ENCODE results near the gene PRRT4.

Gene PRRT4

GRCh38 chr7:128363261-128363721 lies 1.8 kb upstream of the PRRT4 start:
- H3K36me3 ChIP-seq (ENCODE audit: insufficient read depth, low read length), result no peaks in the 10 kb centered on the region
- H3K27me3 ChIP-seq (ENCODE audit: insufficient read depth, low read length), result peaks cover 14% of the 10 kb centered on the region; the same call in 1 of the 2 replicates
- TF ChIP-seq EZH2 (IDR thresholded peaks at IDR 0.05; ENCODE audit: borderline replicate concordance, low read length) (0 out of 2 replicates have a peak, but pooled peaks have one; percentile 52), CTCF (IDR thresholded peaks at IDR 0.05; ENCODE audit: low read length) (no peak)
- H2AFZ ChIP-seq (ENCODE audit: low read length), result no peak overlapping the region
- no peaks in the 10 kb centered on the region for H4K20me1 ChIP-seq (ENCODE audit: insufficient read depth, low read length)
- H3K9me2 ChIP-seq (ENCODE audit: low read depth, low read length), result no peaks in the 10 kb centered on the region
- H3F3A ChIP-seq (ENCODE audit: insufficient read depth, low read length), result no peaks in the 10 kb centered on the region
- H3K79me2 ChIP-seq (ENCODE audit: insufficient read depth, low read length), result no peaks in the 10 kb centered on the region
- no peaks in the 10 kb centered on the region for H3K9me3 ChIP-seq (ENCODE audit: low read length)
- no peak overlapping the region for H3K27ac ChIP-seq (ENCODE audit: low read depth, low read length, poor library complexity, severe bottlenecking)
- H3K4me1 ChIP-seq (ENCODE audit: insufficient read depth, low read length, severe bottlenecking), result peaks cover 7% of the 10 kb centered on the region
- no peak overlapping the region for H3K4me2 ChIP-seq (ENCODE audit: low read length)
- H3K9ac ChIP-seq (ENCODE audit: low read length), result no peak overlapping the region
- H3K4me3 ChIP-seq (ENCODE audit: low read depth, low read length, poor library complexity, severe bottlenecking), result no peak overlapping the region

- TF ChIP-seq EZH2 (IDR thresholded peaks at IDR 0.05; ENCODE audit: borderline replicate concordance, low read length) (no peak), CTCF (IDR thresholded peaks at IDR 0.05; ENCODE audit: low read length) (no peak)
- Histone ChIP-seq H3F3A (ENCODE audit: insufficient read depth, low read length) (no peaks in the 10 kb centered on the region), H3K36me3 (ENCODE audit: insufficient read depth, low read length) (no peaks in the 10 kb centered on the region), H3K4me2 (ENCODE audit: low read length) (no peak overlapping the region), H3K27me3 (ENCODE audit: insufficient read depth, low read length) (peaks cover 14% of the 10 kb centered on the region; the same call in 1 of the 2 replicates), H2AFZ (ENCODE audit: low read length) (no peak overlapping the region), H3K9ac (ENCODE audit: low read length) (no peak overlapping the region), H3K9me2 (ENCODE audit: low read depth, low read length) (no peaks in the 10 kb centered on the region), H3K79me2 (ENCODE audit: insufficient read depth, low read length) (no peaks in the 10 kb centered on the region), H3K27ac (ENCODE audit: low read depth, low read length, poor library complexity, severe bottlenecking) (no peak overlapping the region), H3K9me3 (ENCODE audit: low read length) (no peaks in the 10 kb centered on the region), H4K20me1 (ENCODE audit: insufficient read depth, low read length) (no peaks in the 10 kb centered on the region), H3K4me3 (ENCODE audit: low read depth, low read length, poor library complexity, severe bottlenecking) (no peak overlapping the region), H3K4me1 (ENCODE audit: insufficient read depth, low read length, severe bottlenecking) (peaks cover 7% of the 10 kb centered on the region)
These were observed 1.2 kb upstream of the PRRT4 start for GRCh38 chr7:128362670-128363069.

GRCh38 chr7:128360359-128360678 lies 1.2 kb downstream of the PRRT4 start:
- H3K27me3 ChIP-seq (ENCODE audit: insufficient read depth, low read length), result peaks cover 14% of the 10 kb centered on the region; the same call in 1 of the 2 replicates
- no peak overlapping the region for H3K27ac ChIP-seq (ENCODE audit: low read depth, low read length, poor library complexity, severe bottlenecking)
- no peak overlapping the region for H3K9ac ChIP-seq (ENCODE audit: low read length)
- H3K4me2 ChIP-seq (ENCODE audit: low read length), result no peak overlapping the region
- no peaks in the 10 kb centered on the region for H3K9me3 ChIP-seq (ENCODE audit: low read length)
- H4K20me1 ChIP-seq (ENCODE audit: insufficient read depth, low read length), result no peaks in the 10 kb centered on the region
- no peaks in the 10 kb centered on the region for H3F3A ChIP-seq (ENCODE audit: insufficient read depth, low read length)
- no peak overlapping the region for H2AFZ ChIP-seq (ENCODE audit: low read length)
- H3K4me3 ChIP-seq (ENCODE audit: low read depth, low read length, poor library complexity, severe bottlenecking), result no peak overlapping the region
- no peaks in the 10 kb centered on the region for H3K79me2 ChIP-seq (ENCODE audit: insufficient read depth, low read length)
- H3K36me3 ChIP-seq (ENCODE audit: insufficient read depth, low read length), result no peaks in the 10 kb centered on the region
- TF ChIP-seq CTCF (IDR thresholded peaks at IDR 0.05; ENCODE audit: low read length) (no peak), EZH2 (IDR thresholded peaks at IDR 0.05; ENCODE audit: borderline replicate concordance, low read length) (no peak)
- no peaks in the 10 kb centered on the region for H3K9me2 ChIP-seq (ENCODE audit: low read depth, low read length)
- H3K4me1 ChIP-seq (ENCODE audit: insufficient read depth, low read length, severe bottlenecking), result peaks cover 7% of the 10 kb centered on the region
